NCI-H1694 treated with DMSO at 0.1 percent for 48 hours (cell line): ENCODE measurements around the gene PREP.

Experiments
- DNase-seq: peaks from one replicate; lab custom pipeline; 2025; lab: John Stamatoyannopoulos, UW

PREP gene

GRCh38 chr6:105308840-105309239 is 94.0 kb downstream of the PREP start:
- no peak for DNase-seq

GRCh38 chr6:105305521-105305920 is 97.4 kb downstream of the PREP start:
- DNase-seq: no peak

GRCh38 chr6:105304825-105305224 is 98.1 kb downstream of the PREP start:
- DNase-seq: no peak

GRCh38 chr6:105304366-105304765 is 98.5 kb downstream of the PREP start:
- no peak for DNase-seq

GRCh38 chr6:105302617-105303128 is 100.2 kb downstream of the PREP start:
- no peak for DNase-seq

GRCh38 chr6:105301756-105302616 is 100.9 kb downstream of the PREP start:
- no peak for DNase-seq

- DNase-seq: no peak
Observed at GRCh38 chr6:105301072-105301503, 101.8 kb downstream of the PREP start.

GRCh38 chr6:105300090-105300489 is 102.8 kb downstream of the PREP start:
- no peak for DNase-seq

- no peak for DNase-seq
Observed at GRCh38 chr6:105294129-105294528, 108.8 kb downstream of the PREP start.

- DNase-seq: no peak
Observed at GRCh38 chr6:105292689-105293339, 110.1 kb downstream of the PREP start.

- DNase-seq: no peak
Observed at GRCh38 chr6:105291525-105291924, 111.4 kb downstream of the PREP start.

- no peak for DNase-seq
Observed at GRCh38 chr6:105282631-105283585, 120.0 kb downstream of the PREP start.

- DNase-seq: no peak
Observed at GRCh38 chr6:105280033-105280432, 122.8 kb downstream of the PREP start.

GRCh38 chr6:105279463-105279862 is 123.4 kb downstream of the PREP start:
- DNase-seq: no peak

GRCh38 chr6:105278813-105279212 is 124.1 kb downstream of the PREP start:
- no peak for DNase-seq

GRCh38 chr6:105278035-105278434 is 124.8 kb downstream of the PREP start:
- no peak for DNase-seq

GRCh38 chr6:105276374-105276773 is 126.5 kb downstream of the PREP start:
- no peak for DNase-seq

- DNase-seq: no peak
Observed at GRCh38 chr6:105275542-105275941, 127.3 kb downstream of the PREP start.

- DNase-seq: no peak
Observed at GRCh38 chr6:105274678-105275077, 128.2 kb downstream of the PREP start.

GRCh38 chr6:105273589-105273988 is 129.3 kb downstream of the PREP start:
- no peak for DNase-seq

GRCh38 chr6:105272786-105273185 is 130.1 kb downstream of the PREP start:
- DNase-seq: no peak

GRCh38 chr6:105270511-105270910 is 132.4 kb downstream of the PREP start:
- DNase-seq: no peak
